AG09319 (cell line): ENCODE results near the gene CPLANE2.
"Not testable (repeated sequence)": the region's sequence is repeated elsewhere in the genome, so short reads cannot be mapped to it uniquely, and the experiment has no call there.

Source experiments
- DNase-seq: peaks from one replicate; pipeline ENCODE4 v3.0.0-alpha.2; 2010; ENCODE audit warnings: low read depth; ENCODE audit errors: extremely low read depth
- TF ChIP-seq, protein P1 (sequence below): IDR thresholded peaks from 2 replicates; pipeline ENCODE4 v1.5.1; 2011; ENCODE audit warnings: low read depth, mild to moderate bottlenecking, inconsistent platforms, low read length, moderate library complexity

CPLANE2 gene

GRCh38 chr1:16202281-16203210, 34.4 kb downstream of the CPLANE2 start:
- DNase-seq = no peak

DNA sequence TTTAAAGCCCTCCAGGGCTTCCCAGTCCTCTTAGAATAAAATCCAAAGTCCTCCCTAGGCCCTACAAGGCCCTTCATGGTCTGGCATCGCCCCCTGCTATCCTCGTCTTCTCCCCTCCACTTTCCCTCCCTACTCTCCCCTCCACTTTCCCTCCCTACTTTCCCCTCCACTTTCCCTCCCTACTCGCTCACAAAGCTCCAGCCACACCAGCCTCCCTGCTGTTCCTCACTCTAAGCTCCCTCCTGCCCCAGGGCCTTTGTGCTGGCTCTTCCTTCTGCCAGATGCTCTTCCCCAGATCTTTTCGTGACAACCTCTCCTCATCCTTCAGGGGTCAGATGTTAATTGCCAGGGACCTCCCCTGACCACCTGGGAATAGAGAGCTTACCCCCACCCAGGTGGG, 37.3 kb downstream of the CPLANE2 start:
- TF ChIP-seq, protein P1, sequence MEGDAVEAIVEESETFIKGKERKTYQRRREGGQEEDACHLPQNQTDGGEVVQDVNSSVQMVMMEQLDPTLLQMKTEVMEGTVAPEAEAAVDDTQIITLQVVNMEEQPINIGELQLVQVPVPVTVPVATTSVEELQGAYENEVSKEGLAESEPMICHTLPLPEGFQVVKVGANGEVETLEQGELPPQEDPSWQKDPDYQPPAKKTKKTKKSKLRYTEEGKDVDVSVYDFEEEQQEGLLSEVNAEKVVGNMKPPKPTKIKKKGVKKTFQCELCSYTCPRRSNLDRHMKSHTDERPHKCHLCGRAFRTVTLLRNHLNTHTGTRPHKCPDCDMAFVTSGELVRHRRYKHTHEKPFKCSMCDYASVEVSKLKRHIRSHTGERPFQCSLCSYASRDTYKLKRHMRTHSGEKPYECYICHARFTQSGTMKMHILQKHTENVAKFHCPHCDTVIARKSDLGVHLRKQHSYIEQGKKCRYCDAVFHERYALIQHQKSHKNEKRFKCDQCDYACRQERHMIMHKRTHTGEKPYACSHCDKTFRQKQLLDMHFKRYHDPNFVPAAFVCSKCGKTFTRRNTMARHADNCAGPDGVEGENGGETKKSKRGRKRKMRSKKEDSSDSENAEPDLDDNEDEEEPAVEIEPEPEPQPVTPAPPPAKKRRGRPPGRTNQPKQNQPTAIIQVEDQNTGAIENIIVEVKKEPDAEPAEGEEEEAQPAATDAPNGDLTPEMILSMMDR = no peak
- DNase-seq = no peak

More at GRCh38 chr1:16202281-16203210, 34.4 kb downstream of the CPLANE2 start:
- TF ChIP-seq, protein P1 = no peak

DNA sequence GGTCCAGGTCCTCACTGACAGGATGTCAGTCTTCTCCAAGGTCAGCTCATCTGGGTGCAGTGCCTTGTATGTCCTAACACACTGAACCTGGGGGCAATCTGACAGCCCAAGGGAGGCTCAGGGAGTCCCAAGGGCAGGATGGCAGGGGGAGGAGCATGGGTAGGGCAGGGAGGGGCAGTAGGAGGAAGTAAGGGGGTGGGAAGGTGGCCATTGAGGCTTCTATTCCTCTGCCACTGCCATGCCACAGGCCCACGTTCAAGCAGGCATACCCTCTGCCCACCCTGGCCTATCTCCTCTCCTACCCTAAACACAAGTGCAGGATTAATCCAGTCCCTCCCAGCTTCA, 37.9 kb downstream of the CPLANE2 start:
- DNase-seq = no peak

GRCh38 chr1:16198444-16199156, 38.4 kb downstream of the CPLANE2 start:
- TF ChIP-seq, protein P1 = no peak
- no peak for DNase-seq

More for the DNA sequence above, 37.9 kb downstream of the CPLANE2 start:
- TF ChIP-seq, protein P1 = no peak

DNA sequence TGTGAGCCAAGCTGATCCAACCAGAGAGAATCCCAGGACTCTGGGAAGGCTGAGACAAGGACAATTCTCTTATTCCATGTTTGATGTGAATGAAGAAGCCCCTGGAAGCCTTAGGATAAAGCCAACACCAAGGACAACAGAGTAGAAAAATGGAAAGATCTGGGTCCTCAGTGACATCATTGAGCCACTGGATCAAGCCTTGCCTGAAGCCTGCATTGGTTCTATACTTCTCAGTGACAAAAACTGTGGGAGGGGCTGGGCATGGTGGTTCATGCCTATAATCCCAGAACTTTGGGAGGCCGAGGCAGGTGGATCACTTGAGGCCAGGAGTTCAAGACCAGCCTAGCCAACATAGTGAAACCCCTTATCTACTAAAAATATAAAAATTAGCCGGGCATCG, 40.1 kb downstream of the CPLANE2 start:
- TF ChIP-seq, protein P1 = no peak
- no peak for DNase-seq

DNA sequence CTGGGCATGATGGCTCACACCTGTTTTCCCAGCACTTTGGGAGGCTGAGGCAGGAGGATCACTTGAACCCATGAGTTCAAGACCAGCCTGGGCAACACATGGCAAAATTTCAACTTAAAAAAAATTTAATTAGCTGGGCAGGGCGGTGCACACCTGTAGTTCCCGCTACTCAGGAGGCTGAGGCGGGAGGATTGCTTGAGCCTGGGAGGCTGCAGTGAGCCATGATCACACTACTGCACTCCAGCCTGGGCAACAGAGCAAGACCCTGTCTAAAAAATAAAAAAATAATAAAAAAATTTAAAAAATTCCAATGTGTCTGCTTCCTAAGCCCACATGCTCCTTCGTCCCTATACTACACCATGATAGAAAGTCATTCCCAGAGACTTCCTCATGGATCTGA, 40.8 kb downstream of the CPLANE2 start:
- DNase-seq = not testable (repeated sequence)

GRCh38 chr1:16195518-16195905, 41.5 kb downstream of the CPLANE2 start:
- TF ChIP-seq, protein P1 = no peak
- no peak for DNase-seq
